K562 (cell line): ENCODE results near the gene CEP19. TPM values are rescaled to one million over a fixed set of nuclear protein-coding genes. Genes with fewer than 3 reads are reported as not detected.

Experiments
- ATAC-seq: fragments of 200-7000 bp; cut with Tn5 transposase; 3 replicates; pipeline ENCODE4 v1.9.1; 2020; ENCODE audit warnings: moderate library complexity
- BruUV-seq: library from RNA; stranded (reverse); fragments of 400-500 nt; replicated peaks from 2 replicates; lab custom pipeline; 2021; lab: Mats Ljungman, UMichigan
- CTCF ChIA-PET: fragments of 300-600 bp; formaldehyde crosslinking; extraction: SDS; loops from one replicate; lab custom pipeline; 2021; ENCODE audit warnings: low intra/inter-chr PET ratio; lab: Yijun Ruan, JAX
- POLR2A ChIA-PET: fragments of 300-600, 350-650 bp; sonication (Branson Sonifier 250); formaldehyde crosslinking; extraction: SDS; loops from one replicate; lab custom pipeline; 2021; ENCODE audit warnings: antibody characterized with exemption, inconsistent platforms; lab: Yijun Ruan, JAX
- DNase-seq, 4 experiments: peaks; one replicate each; pipeline versions ENCODE4 v3.0.0 to v3.0.0-alpha.2; 2011 to 2018; ENCODE audit warnings: low spot score in 3 of 4, mixed read lengths in 3 of 4; ENCODE audit errors: extremely low read depth in 1 of 4
- FAIRE-seq: peaks from 2 replicates; lab custom pipeline; 2011; peaks lifted over from hg19 to GRCh38; lab: Jason Lieb, UNC
- H2AFZ ChIP-seq: 2 replicates; pipeline ENCODE4 v1.6.0; 2011; ENCODE audit warnings: low read depth, low read length, control low read depth, inconsistent platforms
- H3K27ac ChIP-seq: fragments of 200-600 bp; 3 replicates; pipeline ENCODE4 v1.8.0; 2011; ENCODE audit warnings: low read depth, mild to moderate bottlenecking, control low read depth, inconsistent platforms, low read length, moderate library complexity, mixed read lengths; ENCODE audit errors: extremely low read depth
- H3K27me3 ChIP-seq, 2 experiments: fragments of 300-600 bp in 1 of 2; 2 replicates in 1 of 2; 3 replicates in 1 of 2; pipeline versions ENCODE4 v1.6.0 to v1.8.0; 2011; ENCODE audit warnings: inconsistent platforms in 2 of 2, low read length in 2 of 2, mild to moderate bottlenecking in 1 of 2, mixed read lengths in 1 of 2, moderate library complexity in 1 of 2; ENCODE audit not compliant: control insufficient read depth in 2 of 2, insufficient read depth in 2 of 2
- H3K36me3 ChIP-seq: fragments of 300-600 bp; 3 replicates; pipeline ENCODE4 v1.8.0; 2011; ENCODE audit warnings: mild to moderate bottlenecking, low read length, inconsistent platforms; ENCODE audit not compliant: control insufficient read depth, insufficient read depth
- H3K4me1 ChIP-seq, 2 experiments: fragments of 200-600 bp in 1 of 2; replicated peaks in 1 of 2; 2 replicates in 1 of 2; 3 replicates in 1 of 2; pipeline versions ENCODE4 v1.5.1 to v1.8.0; 2011; ENCODE audit warnings: inconsistent platforms in 2 of 2, low read length in 2 of 2, mild to moderate bottlenecking in 1 of 2, mixed read lengths in 1 of 2, moderate library complexity in 1 of 2; ENCODE audit not compliant: control insufficient read depth in 2 of 2, insufficient read depth in 2 of 2
- H3K4me2 ChIP-seq: 2 replicates; pipeline ENCODE4 v1.6.1; 2011; ENCODE audit warnings: low read length, control low read depth, inconsistent platforms, mixed read lengths; ENCODE audit not compliant: insufficient read depth
- H3K4me3 ChIP-seq: fragments of 200-600 bp; sonication (generic), shearing (Covaris generic); 2 replicates; pipeline ENCODE4 v1.5.1; 2016; ENCODE audit warnings: control low read depth, inconsistent platforms
- H3K79me2 ChIP-seq: fragments of 200-600 bp; 3 replicates; pipeline ENCODE4 v1.8.0; 2011; ENCODE audit warnings: low read length, inconsistent platforms; ENCODE audit not compliant: control insufficient read depth, insufficient read depth
- H3K9ac ChIP-seq, 2 experiments: 2 replicates each; pipeline versions ENCODE4 v1.6.0 to v1.6.1; 2011; ENCODE audit warnings: low read depth in 2 of 2, low read length in 2 of 2, control low read depth in 1 of 2, inconsistent platforms in 1 of 2, mild to moderate bottlenecking in 1 of 2, mixed read lengths in 1 of 2; ENCODE audit not compliant: insufficient read depth in 1 of 2
- H3K9me1 ChIP-seq: one replicate; pipeline ENCODE4 v1.6.0; 2011; ENCODE audit warnings: inconsistent platforms, mild to moderate bottlenecking, low read length, moderate library complexity; ENCODE audit not compliant: control insufficient read depth, insufficient read depth
- H3K9me3 ChIP-seq: replicated peaks from 2 replicates; pipeline ENCODE4 v1.5.1; 2011; ENCODE audit warnings: low read depth, low read length, inconsistent platforms; ENCODE audit not compliant: control insufficient read depth, insufficient read depth
- H4K20me1 ChIP-seq: replicated peaks from 2 replicates; pipeline ENCODE4 v1.6.1; 2011; ENCODE audit warnings: low read length, inconsistent platforms, mixed read lengths; ENCODE audit not compliant: control insufficient read depth, insufficient read depth
- KDM4B ChIP-seq, 2 experiments: fragments of 450-650 bp in 1 of 2; sonication (generic) in 1 of 2; IDR thresholded peaks; 2 replicates each; pipeline ENCODE4 v1.6.1; 2016 to 2017; ENCODE audit warnings: borderline replicate concordance in 2 of 2, antibody characterized with exemption in 1 of 2, low read depth in 1 of 2, mild to moderate bottlenecking in 1 of 2
- MEF2A ChIP-seq: IDR thresholded peaks from 2 replicates; pipeline ENCODE4 v1.6.1; 2011; ENCODE audit warnings: low read depth, mild to moderate bottlenecking, low read length, moderate library complexity; ENCODE audit not compliant: control insufficient read depth
- MYC ChIP-seq, 2 experiments: fragments of 250-450 bp in 1 of 2; sonication (Bioruptor Pico) in 1 of 2; IDR thresholded peaks; 2 replicates each; pipeline versions ENCODE4 v1.5.1 to v1.6.1; 2012 to 2021; ENCODE audit warnings: low read depth in 2 of 2, borderline replicate concordance in 1 of 2, improper control_type of control experiment in 1 of 2, low read length in 1 of 2, mild to moderate bottlenecking in 1 of 2, moderate library complexity in 1 of 2
- SETDB1 ChIP-seq: IDR thresholded peaks from one replicate; pipeline ENCODE4 v1.6.1; 2012; ENCODE audit warnings: low read length, control low read depth, inconsistent platforms
- TAF9B ChIP-seq: fragments of 450-650 bp; IDR thresholded peaks from 2 replicates; pipeline ENCODE4 v1.6.1; 2018; ENCODE audit warnings: mild to moderate bottlenecking; ENCODE audit not compliant: partially characterized antibody
- TCF15 ChIP-seq: fragments of 250-450 bp; sonication (Bioruptor Pico); IDR thresholded peaks from 2 replicates; pipeline ENCODE4 v1.8.0; 2022; ENCODE audit warnings: moderate library complexity, mild to moderate bottlenecking, inconsistent platforms
- ZBTB1 ChIP-seq: sonication (generic); formaldehyde crosslinking; IDR thresholded peaks from 2 replicates; pipeline ENCODE4 v1.8.1; 2023; ENCODE audit warnings: missing genetic modification reagents, low read depth, mild to moderate bottlenecking, borderline replicate concordance
- ZNF140 ChIP-seq: fragments of 250-450 bp; sonication (Bioruptor Pico); IDR thresholded peaks from 2 replicates; pipeline ENCODE4 v1.8.0; 2021; ENCODE audit warnings: moderate library complexity, mild to moderate bottlenecking, inconsistent platforms
- WGBS: fragments of 100-300 bp; shearing (Covaris generic); methylation state at CpG from one replicate; pipeline ENCODE4 v1.1.6; 2016; ENCODE audit warnings: low coverage, mixed read lengths; ENCODE audit not compliant: insufficient coverage; ENCODE audit errors: missing lambda C conversion rate; 5-methylcytosine and 5-hydroxymethylcytosine counted together
- in situ Hi-C: fragments of 300-500 bp; cut with MboI; formaldehyde crosslinking; loops from 4 replicates; pipeline ENCODE4 v1.15.0; 2018; ENCODE audit warnings: inconsistent platforms, mixed read lengths
- intact Hi-C: fragments of 100-400 bp; cut with micrococcal nuclease; formaldehyde crosslinking; loops from 2 replicates; pipeline ENCODE4 v1.14.2; 2022
- polyA plus RNA-seq, 8 experiments: library from polyadenylated mRNA; depleted of rRNA in 4 of 8; stranded (reverse) in 5 of 8; unstranded in 3 of 8; fragments of >200 nt; fragmentation: Nextera tagmentation in 2 of 8; fragmentation: Illumina TruSeq in 1 of 8; extraction: Ambion mirVana in 2 of 8; extraction: Trizol in 1 of 8; gene quantifications; 2 replicates each; pipeline versions ENCODE4 v1.2.1 to v1.2.3, GENCODE V29; 2011 to 2014; ENCODE audit warnings: inconsistent platforms in 1 of 8, missing spikeins in 1 of 8
- total RNA-seq, 7 experiments: library from RNA; depleted of rRNA in 6 of 7; stranded (reverse); fragments of >200 nt in 6 of 7; fragmentation: Illumina TruSeq in 2 of 7; extraction: Trizol in 2 of 7; gene quantifications; 2 replicates each; pipeline versions ENCODE4 v1.2.1 to v1.2.3, GENCODE V29; 2011 to 2021; ENCODE audit warnings: low replicate concordance in 1 of 7
- TF ChIP-seq, protein P1 (sequence below): fragments of 450-650 bp; IDR thresholded peaks from 2 replicates; pipeline ENCODE4 v1.6.1; 2018; ENCODE audit warnings: mild to moderate bottlenecking, low read depth; ENCODE audit not compliant: partially characterized antibody
- TF ChIP-seq, protein P2 (sequence below): fragments of 250-450 bp; sonication (Bioruptor Pico); IDR thresholded peaks from 2 replicates; pipeline ENCODE4 v1.5.0; 2021; ENCODE audit warnings: mild to moderate bottlenecking, moderate library complexity

Gene CEP19
- total and polyA plus RNA-seq, 9 of the 15 experiments (the other 6 are each of a cell fraction or from before 2014, with no cell fraction given), result 2.5 to 4.5 (median 3.7) TPM

DNA sequence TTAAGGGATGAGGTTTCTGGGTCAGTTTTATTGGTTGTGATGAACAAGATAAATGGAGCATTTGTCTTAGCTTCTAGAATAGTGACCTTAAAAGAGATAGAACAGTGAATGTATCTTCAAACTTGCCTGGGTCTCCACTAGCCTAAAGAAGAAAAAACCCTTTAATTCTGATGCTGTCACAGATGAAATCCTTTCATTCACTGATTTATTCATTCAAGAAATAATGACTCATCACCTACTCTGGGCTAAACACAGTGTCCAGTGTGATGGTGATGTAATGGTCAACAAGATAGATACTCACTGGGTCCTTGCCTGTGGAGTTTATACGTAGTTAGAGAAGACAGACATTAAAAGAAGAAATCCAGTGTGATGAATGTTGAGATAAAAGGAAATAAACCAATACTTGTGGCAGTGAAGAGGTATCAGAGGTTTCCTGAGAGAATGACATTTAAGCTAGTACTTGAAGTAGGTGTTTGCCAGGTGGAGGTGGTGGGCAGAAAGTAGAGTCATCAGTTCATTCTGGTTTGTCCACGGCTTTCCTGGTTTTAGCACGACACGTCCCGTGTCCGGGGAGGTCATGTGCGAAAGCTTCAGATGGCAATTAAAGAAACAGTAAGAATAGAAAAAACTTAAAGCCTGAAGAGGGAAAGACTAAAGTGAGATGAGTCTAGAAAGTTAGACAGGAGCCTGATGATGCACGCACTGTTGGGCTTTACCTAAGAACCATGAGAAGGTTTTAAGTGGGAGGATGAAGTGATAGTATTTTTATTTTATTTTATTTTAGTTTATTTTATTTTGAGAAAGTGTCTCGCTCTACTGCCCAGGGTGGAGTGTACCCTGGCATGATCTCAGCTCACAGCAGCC lies 46.1 kb upstream of the CEP19 start (continued):
- no peak for TF ChIP-seq TAF9B
- no peak for TF ChIP-seq ZNF140

GRCh38 chr3:196756732-196757131 lies 44.7 kb upstream of the CEP19 start:
- H3K27me3 ChIP-seq, result no peaks in the 10 kb centered on the region
- FAIRE-seq, result no peak
- no peak overlapping the region for H3K4me3 ChIP-seq
- DNase-seq, result no peak
- H3K4me2 ChIP-seq, result no peak overlapping the region
- intact Hi-C loops, result no loop called here
- no TSS peak for BruUV-seq
- H3K27ac ChIP-seq, result no peak overlapping the region
- peaks cover 86% of the 10 kb centered on the region for H3K79me2 ChIP-seq
- H3K9me1 ChIP-seq, result no peaks in the 10 kb centered on the region
- no peaks in the 10 kb centered on the region for H4K20me1 ChIP-seq
- 76% methylated on average over 4 of the region's 4 CpGs for WGBS
- H3K36me3 ChIP-seq, result peaks cover 46% of the 10 kb centered on the region
- no peak overlapping the region for H3K9ac ChIP-seq
- ChIA-PET CTCF (no interaction called here), POLR2A (no interaction called here)
- in situ Hi-C loops, result no loop called here
- ATAC-seq, result no peak
- H3K9me3 ChIP-seq, result peaks cover 21% of the 10 kb centered on the region
- H2AFZ ChIP-seq, result no peak overlapping the region
- H3K4me1 ChIP-seq, result peaks cover 4 to 6% of the 10 kb centered on the region in 2 experiments; a peak in 4 of 5 replicates
- TF ChIP-seq MYC (IDR thresholded peaks at IDR 0.05; ENCODE audit: low read depth, low read length) (no peak), MYC (CRISPR knock-in tag; IDR thresholded peaks at IDR 0.05; ENCODE audit: borderline replicate concordance, low read depth) (no peak), ZNF140 (no peak), KDM4B (IDR thresholded peaks at IDR 0.05; ENCODE audit: borderline replicate concordance in 2 of 2, low read depth in 1 of 2) (no peak), ZBTB1 (CRISPR knock-in tag) (no peak), SETDB1 (no peak), TCF15 (CRISPR knock-in tag) (no peak), MEF2A (no peak)
- TF ChIP-seq, protein P1, sequence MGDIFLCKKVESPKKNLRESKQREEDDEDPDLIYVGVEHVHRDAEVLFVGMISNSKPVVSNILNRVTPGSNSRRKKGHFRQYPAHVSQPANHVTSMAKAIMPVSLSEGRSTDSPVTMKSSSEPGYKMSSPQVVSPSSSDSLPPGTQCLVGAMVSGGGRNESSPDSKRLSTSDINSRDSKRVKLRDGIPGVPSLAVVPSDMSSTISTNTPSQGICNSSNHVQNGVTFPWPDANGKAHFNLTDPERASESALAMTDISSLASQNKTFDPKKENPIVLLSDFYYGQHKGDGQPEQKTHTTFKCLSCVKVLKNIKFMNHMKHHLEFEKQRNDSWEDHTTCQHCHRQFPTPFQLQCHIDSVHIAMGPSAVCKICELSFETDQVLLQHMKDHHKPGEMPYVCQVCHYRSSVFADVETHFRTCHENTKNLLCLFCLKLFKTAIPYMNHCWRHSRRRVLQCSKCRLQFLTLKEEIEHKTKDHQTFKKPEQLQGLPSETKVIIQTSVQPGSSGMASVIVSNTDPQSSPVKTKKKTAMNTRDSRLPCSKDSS, result peak; percentile 99
- TF ChIP-seq, protein P2, sequence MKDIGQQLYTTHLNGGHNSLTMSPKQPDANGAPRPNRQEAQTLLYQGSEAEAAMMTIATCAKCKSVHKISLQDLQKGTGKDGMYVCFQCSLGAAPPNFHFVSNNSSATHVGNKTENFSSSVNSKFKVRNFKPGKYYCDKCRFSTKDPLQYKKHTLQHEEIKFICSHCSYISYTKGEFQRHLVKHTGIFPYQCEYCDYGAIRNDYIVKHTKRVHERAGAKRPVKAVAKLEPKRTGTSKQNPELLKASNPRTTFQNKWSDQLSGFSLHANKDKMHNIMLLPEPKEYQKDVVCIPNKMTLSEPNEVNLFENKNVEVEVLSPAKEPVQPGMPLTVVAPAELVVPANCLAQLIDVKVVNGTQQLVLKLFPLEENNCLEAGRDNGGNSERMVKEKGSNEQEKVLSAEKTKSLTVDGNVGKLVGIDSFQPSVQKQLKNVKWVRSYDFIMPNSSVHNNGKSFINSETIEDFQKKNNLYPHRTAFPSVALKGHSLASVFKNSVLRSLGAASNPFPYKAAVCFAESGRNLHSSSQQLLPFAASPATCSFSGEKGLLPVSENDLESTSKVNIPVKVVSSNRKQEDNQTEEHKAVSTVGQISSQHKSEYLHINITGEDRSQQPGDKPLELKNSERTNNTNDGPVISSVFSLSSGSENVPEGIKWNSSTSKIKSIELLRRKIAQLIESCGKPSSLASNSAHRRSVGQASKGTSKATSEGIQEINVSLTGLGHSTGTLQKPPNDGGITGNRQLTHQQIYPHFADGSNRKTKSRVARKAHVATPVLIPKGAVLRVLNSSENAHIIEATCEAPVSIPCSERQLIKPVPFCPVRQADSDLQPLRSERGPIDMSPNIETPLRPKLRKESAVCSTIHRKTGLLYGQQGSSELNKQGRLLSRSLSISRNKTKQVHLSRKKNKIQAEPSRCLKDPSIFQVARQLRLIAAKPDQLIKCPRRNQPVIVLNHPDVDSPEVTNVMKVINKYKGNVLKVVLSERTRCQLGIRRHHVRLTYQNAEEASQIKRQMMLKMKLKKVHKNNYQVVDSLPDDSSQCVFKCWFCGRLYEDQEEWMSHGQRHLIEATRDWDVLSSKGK, result no peak
